H9 (cell line): Measurements from ENCODE around the gene TTF2. TPM values are rescaled to one million over a fixed set of nuclear protein-coding genes. Genes with fewer than 3 reads are reported as not detected.

Experiments used
- DNase-seq: peaks from one replicate; pipeline ENCODE4 v3.0.0-alpha.2; 2017
- H2AFZ ChIP-seq: one replicate; pipeline ENCODE4 v1.6.1; 2013; ENCODE audit warnings: mild to moderate bottlenecking, low read length, control low read depth, moderate library complexity
- H2AK5ac ChIP-seq: 2 replicates; pipeline ENCODE4 v1.6.1; 2013; ENCODE audit warnings: low read length, control low read depth, mixed read lengths; ENCODE audit not compliant: insufficient read length
- H2BK120ac ChIP-seq: one replicate; pipeline ENCODE4 v1.6.1; 2013; ENCODE audit warnings: low read depth, mild to moderate bottlenecking, low read length, control low read depth, inconsistent platforms; ENCODE audit not compliant: poor library complexity, severe bottlenecking
- H2BK12ac ChIP-seq: 2 replicates; pipeline ENCODE4 v1.6.1; 2013; ENCODE audit warnings: low read length, control low read depth, mixed read lengths, low read depth; ENCODE audit not compliant: insufficient read length
- H2BK15ac ChIP-seq: 2 replicates; pipeline ENCODE4 v1.6.1; 2013; ENCODE audit warnings: low read depth, low read length, control low read depth
- H2BK20ac ChIP-seq: one replicate; pipeline ENCODE4 v1.6.1; 2013; ENCODE audit warnings: low read depth, mild to moderate bottlenecking, low read length, control low read depth, inconsistent platforms; ENCODE audit not compliant: poor library complexity, severe bottlenecking
- H2BK5ac ChIP-seq: 2 replicates; pipeline ENCODE4 v1.6.1; 2013; ENCODE audit warnings: low read length, control low read depth, mixed read lengths; ENCODE audit not compliant: insufficient read length
- H3K14ac ChIP-seq: 2 replicates; pipeline ENCODE4 v1.6.1; 2013; ENCODE audit warnings: low read length, control low read depth; ENCODE audit not compliant: insufficient read depth
- H3K18ac ChIP-seq: 2 replicates; pipeline ENCODE4 v1.6.1; 2013; ENCODE audit warnings: low read depth, mild to moderate bottlenecking, mixed read lengths, low read length, control low read depth; ENCODE audit not compliant: insufficient read length
- H3K23ac ChIP-seq: 2 replicates; pipeline ENCODE4 v1.6.1; 2013; ENCODE audit warnings: low read length, control low read depth, mixed read lengths, low read depth; ENCODE audit not compliant: insufficient read length
- H3K23me2 ChIP-seq: 2 replicates; pipeline ENCODE4 v1.6.1; 2013; ENCODE audit warnings: low read depth, mild to moderate bottlenecking, mixed read lengths, low read length, control low read depth; ENCODE audit not compliant: insufficient read length, poor library complexity, severe bottlenecking
- H3K27ac ChIP-seq: 2 replicates; pipeline ENCODE4 v1.5.1; 2013; ENCODE audit warnings: low read length, control low read depth, mixed read lengths, low read depth; ENCODE audit not compliant: insufficient read length
- H3K27me3 ChIP-seq: 2 replicates; pipeline ENCODE4 v1.6.1; 2013; ENCODE audit warnings: low read length, control low read depth, inconsistent platforms; ENCODE audit not compliant: insufficient read depth
- H3K4ac ChIP-seq: 2 replicates; pipeline ENCODE4 v1.6.1; 2013; ENCODE audit warnings: low read depth, mild to moderate bottlenecking, control low read depth, inconsistent platforms, low read length, moderate library complexity
- H3K4me1 ChIP-seq: 2 replicates; pipeline ENCODE4 v1.6.1; 2013; ENCODE audit warnings: low read length, control low read depth, inconsistent platforms; ENCODE audit not compliant: insufficient read depth
- H3K4me2 ChIP-seq: 2 replicates; pipeline ENCODE4 v1.6.1; 2013; ENCODE audit warnings: low read length, control low read depth, mixed read lengths; ENCODE audit not compliant: insufficient read length, insufficient read depth
- H3K56ac ChIP-seq: 2 replicates; pipeline ENCODE4 v1.6.1; 2013; ENCODE audit warnings: low read depth, mild to moderate bottlenecking, mixed read lengths, low read length, control low read depth; ENCODE audit not compliant: insufficient read length
- H3K79me1 ChIP-seq: 2 replicates; pipeline ENCODE4 v1.6.1; 2013; ENCODE audit warnings: low read depth, mild to moderate bottlenecking, moderate library complexity, low read length, control low read depth, inconsistent platforms; ENCODE audit not compliant: insufficient read depth, poor library complexity, severe bottlenecking
- H3K79me2 ChIP-seq: 2 replicates; pipeline ENCODE4 v1.6.1; 2013; ENCODE audit warnings: low read length, control low read depth, inconsistent platforms; ENCODE audit not compliant: insufficient read depth
- H3K9ac ChIP-seq: 2 replicates; pipeline ENCODE4 v1.6.1; 2013; ENCODE audit warnings: low read length, control low read depth, mixed read lengths; ENCODE audit not compliant: insufficient read length; ENCODE audit errors: extremely low read depth
- H3K9me3 ChIP-seq: one replicate; pipeline ENCODE4 v1.6.1; 2013; ENCODE audit warnings: low read depth, low read length, inconsistent platforms; ENCODE audit not compliant: control insufficient read depth
- H3T11ph ChIP-seq: one replicate; pipeline ENCODE4 v1.6.1; 2013; ENCODE audit warnings: mild to moderate bottlenecking, low read length, control low read depth, inconsistent platforms
- H4K20me1 ChIP-seq: one replicate; pipeline ENCODE4 v1.6.1; 2013; ENCODE audit not compliant: control insufficient read depth, insufficient read length, insufficient read depth
- H4K5ac ChIP-seq: 2 replicates; pipeline ENCODE4 v1.6.1; 2013; ENCODE audit warnings: low read depth, mild to moderate bottlenecking, mixed read lengths, low read length, control low read depth; ENCODE audit not compliant: insufficient read length
- H4K8ac ChIP-seq: replicated peaks from 2 replicates; pipeline ENCODE4 v1.6.1; 2013; ENCODE audit warnings: low read length, control low read depth, mixed read lengths, low read depth; ENCODE audit not compliant: insufficient read length
- H4K91ac ChIP-seq: 2 replicates; pipeline ENCODE4 v1.6.1; 2013; ENCODE audit warnings: low read depth, mild to moderate bottlenecking, moderate library complexity, mixed read lengths, low read length, control low read depth; ENCODE audit not compliant: insufficient read length
- H3K27ac Mint-ChIP-seq, 3 experiments: 2 replicates in 2 of 3; 3 replicates in 1 of 3; pipeline ENCODE4 v1.8.0; 2020 to 2021; ENCODE audit warnings: mixed read lengths in 3 of 3, mild to moderate bottlenecking in 1 of 3, moderate library complexity in 1 of 3
- H3K27me3 Mint-ChIP-seq: 2 replicates; pipeline ENCODE4 v1.8.0; 2021; ENCODE audit warnings: low read depth, mild to moderate bottlenecking, moderate library complexity, mixed read lengths
- H3K36me3 Mint-ChIP-seq, 3 experiments: 2 replicates in 2 of 3; 3 replicates in 1 of 3; pipeline ENCODE4 v1.8.0; 2020 to 2021; ENCODE audit warnings: low read depth in 3 of 3, mixed read lengths in 3 of 3; ENCODE audit not compliant: insufficient read depth in 1 of 3
- H3K4me1 Mint-ChIP-seq, 2 experiments: 2 replicates each; pipeline ENCODE4 v1.8.0; 2020; ENCODE audit warnings: mixed read lengths in 2 of 2
- H3K4me3 Mint-ChIP-seq, 2 experiments: 2 replicates in 1 of 2; 3 replicates in 1 of 2; pipeline ENCODE4 v1.8.0; 2020 to 2021; ENCODE audit warnings: mild to moderate bottlenecking in 2 of 2, mixed read lengths in 2 of 2, moderate library complexity in 1 of 2
- H3K9me3 Mint-ChIP-seq, 2 experiments: 2 replicates in 1 of 2; 3 replicates in 1 of 2; pipeline ENCODE4 v1.8.0; 2020; ENCODE audit warnings: mild to moderate bottlenecking in 2 of 2, mixed read lengths in 2 of 2, moderate library complexity in 1 of 2
- WGBS: extraction: QIAGEN DNeasy Blood & Tissue Kit; methylation state at CpG from one replicate; pipeline ENCODE4 v1.1.7; 2013; ENCODE audit warnings: missing lambda C conversion rate, low lambda C conversion rate, mixed read lengths; ENCODE audit not compliant: insufficient read length; ENCODE audit errors: extremely low coverage; 5-methylcytosine and 5-hydroxymethylcytosine counted together
- total RNA-seq: library from RNA; stranded (reverse); gene quantifications from 2 replicates; pipeline ENCODE4 v1.2.1, GENCODE V29; 2021
- TF ChIP-seq, protein P1 (sequence below): fragments of 200-600 bp; sonication (generic); conservative IDR thresholded peaks from 3 replicates; pipeline ENCODE4 v1.8.0; 2021; ENCODE audit warnings: antibody characterized with exemption, mild to moderate bottlenecking

TTF2 gene
- total RNA-seq, 1 experiment from 2014 or later = 86.4 TPM

DNA sequence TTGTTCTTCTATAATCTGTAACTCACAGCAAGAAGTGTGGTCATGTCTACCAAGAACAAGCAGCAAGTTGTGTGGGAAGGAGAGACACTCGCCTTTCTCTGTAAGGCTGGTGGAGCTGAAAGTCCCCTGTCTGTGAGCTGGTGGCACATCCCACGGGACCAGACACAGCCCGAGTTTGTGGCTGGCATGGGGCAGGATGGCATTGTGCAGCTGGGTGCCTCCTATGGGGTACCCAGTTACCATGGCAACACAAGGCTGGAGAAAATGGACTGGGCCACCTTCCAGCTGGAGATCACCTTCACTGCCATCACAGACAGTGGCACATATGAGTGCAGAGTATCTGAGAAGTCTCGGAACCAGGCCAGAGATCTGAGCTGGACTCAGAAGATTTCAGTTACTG is 43.1 kb upstream of the TTF2 start:
- Mint-ChIP-seq H3K36me3 (no peaks in the 10 kb centered on the region), H3K27me3 (no peaks in the 10 kb centered on the region), H3K4me3 (no peak overlapping the region), H3K4me1 (peaks cover 6 to 9% of the 10 kb centered on the region in 2 experiments), H3K27ac (no peak overlapping the region), H3K9me3 (no peaks in the 10 kb centered on the region)
- H3K4me1 ChIP-seq = no peaks in the 10 kb centered on the region
- H3K4ac ChIP-seq = no peak overlapping the region
- no peak overlapping the region for H3K23ac ChIP-seq
- no peaks in the 10 kb centered on the region for H3K9me3 ChIP-seq
- H2BK5ac ChIP-seq = no peak overlapping the region
- no peak overlapping the region for H3K4me2 ChIP-seq
- no peaks in the 10 kb centered on the region for H3K79me2 ChIP-seq
- no peak overlapping the region for H4K5ac ChIP-seq
- no CpG with 5 or more reads among the region's 4 CpGs for WGBS
- H2AFZ ChIP-seq = no peak overlapping the region
- H4K20me1 ChIP-seq = no peaks in the 10 kb centered on the region
- H2AK5ac ChIP-seq = no peak overlapping the region
- no peak overlapping the region for H3K9ac ChIP-seq
- no peak overlapping the region for H3K56ac ChIP-seq
- no peak overlapping the region for H3T11ph ChIP-seq
- no peaks in the 10 kb centered on the region for H3K23me2 ChIP-seq
- no peaks in the 10 kb centered on the region for H3K27me3 ChIP-seq
- H3K27ac ChIP-seq = no peak overlapping the region
- no peak overlapping the region for H3K18ac ChIP-seq
- no peak for DNase-seq
- no peak overlapping the region for H3K14ac ChIP-seq
- no peak overlapping the region for H2BK120ac ChIP-seq
- H4K8ac ChIP-seq = no peak overlapping the region
- no peaks in the 10 kb centered on the region for H3K79me1 ChIP-seq
- no peak overlapping the region for H2BK20ac ChIP-seq
- TF ChIP-seq, protein P1, sequence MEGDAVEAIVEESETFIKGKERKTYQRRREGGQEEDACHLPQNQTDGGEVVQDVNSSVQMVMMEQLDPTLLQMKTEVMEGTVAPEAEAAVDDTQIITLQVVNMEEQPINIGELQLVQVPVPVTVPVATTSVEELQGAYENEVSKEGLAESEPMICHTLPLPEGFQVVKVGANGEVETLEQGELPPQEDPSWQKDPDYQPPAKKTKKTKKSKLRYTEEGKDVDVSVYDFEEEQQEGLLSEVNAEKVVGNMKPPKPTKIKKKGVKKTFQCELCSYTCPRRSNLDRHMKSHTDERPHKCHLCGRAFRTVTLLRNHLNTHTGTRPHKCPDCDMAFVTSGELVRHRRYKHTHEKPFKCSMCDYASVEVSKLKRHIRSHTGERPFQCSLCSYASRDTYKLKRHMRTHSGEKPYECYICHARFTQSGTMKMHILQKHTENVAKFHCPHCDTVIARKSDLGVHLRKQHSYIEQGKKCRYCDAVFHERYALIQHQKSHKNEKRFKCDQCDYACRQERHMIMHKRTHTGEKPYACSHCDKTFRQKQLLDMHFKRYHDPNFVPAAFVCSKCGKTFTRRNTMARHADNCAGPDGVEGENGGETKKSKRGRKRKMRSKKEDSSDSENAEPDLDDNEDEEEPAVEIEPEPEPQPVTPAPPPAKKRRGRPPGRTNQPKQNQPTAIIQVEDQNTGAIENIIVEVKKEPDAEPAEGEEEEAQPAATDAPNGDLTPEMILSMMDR = no peak
- no peak overlapping the region for H4K91ac ChIP-seq
- H2BK12ac ChIP-seq = no peak overlapping the region
- H2BK15ac ChIP-seq = no peak overlapping the region
